ENCODE results near the gene CELA2A. TPM values are rescaled to one million over a fixed set of nuclear protein-coding genes. Genes with fewer than 3 reads are reported as not detected.
"Not testable (repeated sequence)": the region's sequence is repeated elsewhere in the genome, so short reads cannot be mapped to it uniquely, and the experiment has no call there.

CELA2A gene
- total and polyA plus RNA-seq, 12 donors, result 0.97 to 45.4 (median 9.8) TPM

DNA sequence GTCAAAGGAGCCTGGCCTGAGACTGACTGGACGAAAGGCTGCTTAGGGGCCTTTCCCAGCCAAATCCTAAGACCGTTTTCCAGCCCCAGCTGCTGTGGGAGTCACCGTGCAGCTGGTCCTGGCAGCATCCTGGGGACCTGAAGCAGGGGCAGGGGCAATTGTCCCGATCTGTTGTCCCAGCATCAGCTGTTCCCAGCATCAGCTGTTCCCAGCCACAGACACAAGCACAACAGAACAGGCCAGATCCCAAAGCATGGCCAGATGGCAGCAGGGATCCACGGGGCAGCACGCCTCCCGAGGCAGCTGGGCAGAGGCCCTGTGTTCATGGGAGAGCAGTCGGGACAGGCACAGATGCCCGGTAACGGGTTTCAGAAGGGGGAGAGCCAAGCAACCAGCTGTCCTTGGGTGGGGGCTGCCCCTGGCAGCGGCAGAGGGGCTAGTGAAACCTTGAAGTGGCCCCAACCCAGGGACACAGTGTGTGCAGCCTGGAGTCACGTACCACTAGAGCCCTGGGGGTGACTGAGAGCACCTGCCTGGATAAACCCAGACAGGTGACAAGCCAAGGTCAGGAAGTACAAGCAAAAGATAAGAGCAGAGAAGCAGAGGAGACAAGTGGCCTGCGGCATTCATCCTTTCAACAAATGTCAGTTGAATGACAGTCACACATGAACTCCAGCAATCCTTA lies 32.7 kb downstream of the CELA2A start:
- H3K27me3 ChIP-seq, result no peaks in the 10 kb centered on the region
- no peaks in the 10 kb centered on the region for H3K4me1 ChIP-seq (replicated peaks in 1 of 2)
- no peak overlapping the region for H3K4me3 ChIP-seq
- 65 to 83% (median 73%) methylated on average over 8 to 13 of the region's 13 CpGs for WGBS, 4 donors
- no peaks in the 10 kb centered on the region for H3K9me3 ChIP-seq (replicated peaks in 1 of 3)
- H3K27ac ChIP-seq, result peak overlapping the region in 1 of 5 donors; percentile 56
- H3K36me3 ChIP-seq (replicated peaks in 1 of 2), result peaks cover 0 to 18% of the 10 kb centered on the region in 2 donors
- intact Hi-C loops (cut with DNase I), result no loop called here
- DNase-seq, result no peak
- TF ChIP-seq POLR2A (IDR thresholded peaks at IDR 0.05), result no peak
- TF ChIP-seq, protein P1, sequence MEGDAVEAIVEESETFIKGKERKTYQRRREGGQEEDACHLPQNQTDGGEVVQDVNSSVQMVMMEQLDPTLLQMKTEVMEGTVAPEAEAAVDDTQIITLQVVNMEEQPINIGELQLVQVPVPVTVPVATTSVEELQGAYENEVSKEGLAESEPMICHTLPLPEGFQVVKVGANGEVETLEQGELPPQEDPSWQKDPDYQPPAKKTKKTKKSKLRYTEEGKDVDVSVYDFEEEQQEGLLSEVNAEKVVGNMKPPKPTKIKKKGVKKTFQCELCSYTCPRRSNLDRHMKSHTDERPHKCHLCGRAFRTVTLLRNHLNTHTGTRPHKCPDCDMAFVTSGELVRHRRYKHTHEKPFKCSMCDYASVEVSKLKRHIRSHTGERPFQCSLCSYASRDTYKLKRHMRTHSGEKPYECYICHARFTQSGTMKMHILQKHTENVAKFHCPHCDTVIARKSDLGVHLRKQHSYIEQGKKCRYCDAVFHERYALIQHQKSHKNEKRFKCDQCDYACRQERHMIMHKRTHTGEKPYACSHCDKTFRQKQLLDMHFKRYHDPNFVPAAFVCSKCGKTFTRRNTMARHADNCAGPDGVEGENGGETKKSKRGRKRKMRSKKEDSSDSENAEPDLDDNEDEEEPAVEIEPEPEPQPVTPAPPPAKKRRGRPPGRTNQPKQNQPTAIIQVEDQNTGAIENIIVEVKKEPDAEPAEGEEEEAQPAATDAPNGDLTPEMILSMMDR (IDR thresholded peaks at IDR 0.05), result no peak

DNA sequence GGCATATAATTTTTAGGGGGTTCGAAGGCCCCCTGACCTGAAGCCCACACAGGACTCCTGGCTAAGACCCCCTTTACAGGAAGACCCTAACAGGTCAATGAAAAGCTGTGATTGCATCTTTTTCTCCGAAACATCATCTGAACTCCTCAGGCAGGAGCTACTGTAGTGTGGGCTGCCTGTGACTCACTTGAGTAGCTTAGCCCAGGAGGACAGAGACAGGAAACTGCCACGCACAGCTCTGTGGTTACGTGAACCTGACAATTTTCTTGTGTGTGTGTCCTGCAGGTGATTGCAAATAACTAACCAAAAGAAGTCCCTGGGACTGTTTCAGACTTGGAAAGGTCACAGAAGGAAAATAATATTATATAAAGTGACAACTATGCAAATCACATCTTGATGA lies 34.5 kb downstream of the CELA2A start:
- H3K27ac ChIP-seq; H3K4me3 ChIP-seq; DNase-seq; H3K9me3 ChIP-seq (replicated peaks in 1 of 3); H3K4me1 ChIP-seq (replicated peaks in 1 of 2); intact Hi-C loops (cut with DNase I); H3K27me3 ChIP-seq: not testable (repeated sequence)
- 86 to 96% (median 88%) methylated on average over 4 of the region's 4 CpGs for WGBS, 4 donors
- H3K36me3 ChIP-seq (replicated peaks in 1 of 2), result peaks cover 0 to 24% of the 10 kb centered on the region in 2 donors

DNA sequence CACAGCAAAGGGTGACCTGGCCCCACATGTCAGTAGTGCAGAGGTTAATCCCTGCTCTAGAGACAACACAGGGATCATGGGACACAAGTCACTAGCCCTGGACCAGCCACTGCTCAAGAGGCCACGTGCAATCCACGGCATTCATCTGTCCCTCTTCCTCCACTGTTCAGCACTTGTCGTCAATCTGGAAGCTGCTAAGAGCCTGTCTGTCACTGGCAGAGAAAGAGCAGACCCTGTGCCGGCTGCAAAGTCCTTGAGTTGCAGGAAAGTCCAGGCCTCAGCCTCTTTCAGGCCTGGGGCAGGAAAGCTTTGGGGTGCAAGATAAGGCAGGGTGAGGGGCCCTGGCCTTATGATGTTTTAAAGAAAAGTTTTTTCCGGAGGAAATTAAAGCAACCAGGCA lies 36.1 kb downstream of the CELA2A start:
- no peak overlapping the region for H3K27ac ChIP-seq
- H3K27me3 ChIP-seq, result no peaks in the 10 kb centered on the region
- no peaks in the 10 kb centered on the region for H3K4me1 ChIP-seq (replicated peaks in 1 of 2)
- DNase-seq, result no peak
- no peak for TF ChIP-seq POLR2A (IDR thresholded peaks at IDR 0.05)
- TF ChIP-seq, protein P1 (IDR thresholded peaks at IDR 0.05), result no peak
- 77 to 86% (median 82%) methylated on average over 5 of the region's 5 CpGs for WGBS, 4 donors
- no peaks in the 10 kb centered on the region for H3K9me3 ChIP-seq (replicated peaks in 1 of 3)
- peaks cover 0 to 24% of the 10 kb centered on the region in 2 donors for H3K36me3 ChIP-seq (replicated peaks in 1 of 2)
- intact Hi-C loops (cut with DNase I), result no loop called here
- no peak overlapping the region for H3K4me3 ChIP-seq

DNA sequence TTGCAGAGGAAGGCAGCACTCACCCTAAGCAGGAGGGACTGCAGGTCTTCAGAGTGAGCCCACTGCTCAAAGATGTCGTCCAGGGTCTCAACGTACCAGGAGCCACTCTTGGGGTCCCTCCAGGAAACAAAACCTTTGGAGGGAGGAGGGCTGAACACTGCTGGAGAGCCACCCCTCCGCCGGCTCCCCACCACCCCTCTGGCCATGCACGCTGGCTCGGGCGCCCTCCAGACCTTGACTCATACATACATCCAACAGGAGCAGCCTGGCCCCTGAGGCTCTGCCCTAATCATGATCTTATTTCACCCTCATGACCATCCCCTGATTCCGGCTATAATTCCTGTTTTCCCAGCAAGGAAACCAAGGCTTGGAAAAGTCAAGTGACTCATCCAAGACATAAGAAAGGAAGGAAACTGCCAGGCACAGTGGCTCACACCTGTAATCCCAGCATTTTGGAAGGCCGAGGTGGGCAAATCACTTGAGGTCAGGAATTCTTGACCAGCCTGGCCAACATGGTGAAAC lies 37.4 kb downstream of the CELA2A start:
- H3K27me3 ChIP-seq, result no peaks in the 10 kb centered on the region

More for the DNA sequence above, 37.4 kb downstream of the CELA2A start:
- no peak overlapping the region for H3K27ac ChIP-seq
- WGBS, 4 donors, result 90 to 96% (median 93%) methylated on average over 4 to 9 of the region's 9 CpGs
- TF ChIP-seq, protein P1 (IDR thresholded peaks at IDR 0.05), result no peak
- no peak for TF ChIP-seq POLR2A (IDR thresholded peaks at IDR 0.05)
- H3K36me3 ChIP-seq (replicated peaks in 1 of 2), result peaks cover 0 to 24% of the 10 kb centered on the region in 2 donors
- DNase-seq, result no peak
- no peaks in the 10 kb centered on the region for H3K9me3 ChIP-seq (replicated peaks in 1 of 3)
- intact Hi-C loops (cut with DNase I), result no loop called here
- no peaks in the 10 kb centered on the region for H3K4me1 ChIP-seq (replicated peaks in 1 of 2)
- no peak overlapping the region for H3K4me3 ChIP-seq

Measured in adrenal gland (tissue), 12 donors.